Measurements from ENCODE around the gene DLGAP1. TPM values are rescaled to one million over a fixed set of nuclear protein-coding genes. Genes with fewer than 3 reads are reported as not detected.

The DLGAP1 gene
- total and polyA plus RNA-seq, 10 of the 15 experiments (the other 5 are each of a cell fraction or from before 2014, with no cell fraction given) = 0.23 to 27.6 (median 1.9) TPM

- TF ChIP-seq ZNF207 (IDR thresholded peaks at IDR 0.05; ENCODE audit: borderline replicate concordance) = no peak
- TF ChIP-seq ZNF384 (IDR thresholded peaks at IDR 0.05; ENCODE audit: borderline replicate concordance, low read depth, low read length) = no peak
- no peak for TF ChIP-seq LARP7 (IDR thresholded peaks at IDR 0.05)
- TF ChIP-seq NFYB (IDR thresholded peaks at IDR 0.05; ENCODE audit: insufficient read depth, low read depth, low read length) = no peak
- no peak for TF ChIP-seq SMARCA5 (IDR thresholded peaks at IDR 0.05)
- peak; percentile 86; the same call in 1 of the 2 replicates for TF ChIP-seq RELB (IDR thresholded peaks at IDR 0.05; ENCODE audit: low read depth)
- TF ChIP-seq SUZ12 (IDR thresholded peaks at IDR 0.05; ENCODE audit: unreplicated experiment) = no peak
- peak; percentile 30; the same call in 1 of the 2 replicates for TF ChIP-seq GATAD2B (conservative IDR thresholded peaks at IDR 0.05; ENCODE audit: low read depth)
- peak; percentile 96 for TF ChIP-seq MTA2 (IDR thresholded peaks at IDR 0.05; ENCODE audit: low read depth)
- peak; percentile 51; the same call in 1 of the 2 replicates for TF ChIP-seq BACH1 (IDR thresholded peaks at IDR 0.05; ENCODE audit: borderline replicate concordance)
- peak; percentile 53; the same call in 1 of the 2 replicates for TF ChIP-seq ZNF217 (IDR thresholded peaks at IDR 0.05)
- peak; percentile 28 to 52; a peak in 1 of 4 replicates for TF ChIP-seq BHLHE40 (IDR thresholded peaks at IDR 0.05; ENCODE audit: borderline replicate concordance in 1 of 2, low read depth in 2 of 2, low read length in 1 of 2)
- TF ChIP-seq SP1 (IDR thresholded peaks at IDR 0.05; ENCODE audit: low read depth, low read length) = no peak
- no peak for TF ChIP-seq YBX1 (IDR thresholded peaks at IDR 0.05)
- peak; percentile 83 to 88 for TF ChIP-seq IKZF2 (IDR thresholded peaks at IDR 0.05)
- TF ChIP-seq NR2F1 (conservative IDR thresholded peaks at IDR 0.05) = no peak
- no peak for TF ChIP-seq CREM (IDR thresholded peaks at IDR 0.05; ENCODE audit: low read depth)
- TF ChIP-seq ZNF24 (IDR thresholded peaks at IDR 0.05) = peak; percentile 71; the same call in 1 of the 2 replicates
- TF ChIP-seq SIN3A (IDR thresholded peaks at IDR 0.05; ENCODE audit: low read depth, low read length) = no peak
- peak; percentile 53 for TF ChIP-seq MEF2B (IDR thresholded peaks at IDR 0.05; ENCODE audit: partially characterized antibody, poor library complexity, severe bottlenecking)
- no peak for TF ChIP-seq IRF3 (IDR thresholded peaks at IDR 0.05)
- TF ChIP-seq MLLT1 (IDR thresholded peaks at IDR 0.05) = 0 out of 2 replicates have a peak, but pooled peaks have one; percentile 30
- no peak for TF ChIP-seq TCF3 (IDR thresholded peaks at IDR 0.05; ENCODE audit: borderline replicate concordance, insufficient read depth, low read depth, low read length)
- no peak for TF ChIP-seq MYB (IDR thresholded peaks at IDR 0.05; ENCODE audit: borderline replicate concordance, low read depth, low read length)
- TF ChIP-seq PKNOX1 (IDR thresholded peaks at IDR 0.05) = peak; percentile 44; the same call in 1 of the 2 replicates
- no peak for TF ChIP-seq ZBED1 (IDR thresholded peaks at IDR 0.05; ENCODE audit: borderline replicate concordance)
Observed at GRCh38 chr18:4276953-4277585, 178.0 kb downstream of the DLGAP1 start (continued).
